K562 (cell line): ENCODE measurements around the gene USP49. TPM values are rescaled to one million over a fixed set of nuclear protein-coding genes. Genes with fewer than 3 reads are reported as not detected.

Source experiments
- BCOR ChIP-seq: fragments of 450-650 bp; IDR thresholded peaks from 2 replicates; pipeline ENCODE4 v1.6.1; 2016
- CBX5 ChIP-seq: IDR thresholded peaks from 2 replicates; pipeline ENCODE4 v1.6.1; 2014; ENCODE audit warnings: low read depth, borderline replicate concordance
- CREBBP ChIP-seq: IDR thresholded peaks from one replicate; pipeline ENCODE4 v1.6.1; 2012; ENCODE audit warnings: low read depth, mild to moderate bottlenecking, control low read depth, inconsistent platforms, low read length
- GTF2E2 ChIP-seq: fragments of 200-800 bp; sonication (Bioruptor generic); IDR thresholded peaks from 2 replicates; pipeline ENCODE4 v1.6.1; 2016; ENCODE audit warnings: missing genetic modification characterization, missing compliant biosample characterization
- MYNN ChIP-seq, 2 experiments: sonication (generic); formaldehyde crosslinking in 1 of 2; IDR thresholded peaks; 2 replicates each; pipeline versions ENCODE4 v1.5.0 to v1.6.1; 2016 to 2020; ENCODE audit warnings: antibody characterized with exemption in 1 of 2, missing genetic modification reagents in 1 of 2
- POLR2AphosphoS2 ChIP-seq: IDR thresholded peaks from 2 replicates; pipeline ENCODE4 v1.6.1; 2012; ENCODE audit warnings: low read length, improper control_type of control experiment
- RAD21 ChIP-seq, 2 experiments: fragments of 250-450 bp in 1 of 2; fragments of 450-650 bp in 1 of 2; sonication (Bioruptor Pico) in 1 of 2; formaldehyde crosslinking in 1 of 2; IDR thresholded peaks in 1 of 2; conservative IDR thresholded peaks in 1 of 2; 2 replicates each; pipeline versions ENCODE4 v1.4.0 to v1.8.0; 2020 to 2022; ENCODE audit warnings: mild to moderate bottlenecking in 2 of 2, moderate library complexity in 1 of 2
- RBBP5 ChIP-seq: fragments of 200-600 bp; sonication (generic); IDR thresholded peaks from 2 replicates; pipeline ENCODE4 v1.6.1; 2012; ENCODE audit warnings: borderline replicate concordance, mild to moderate bottlenecking, low read length, control low read depth, inconsistent platforms; ENCODE audit not compliant: insufficient read depth, poor library complexity, severe bottlenecking
- SMARCC2 ChIP-seq: fragments of 450-650 bp; IDR thresholded peaks from 2 replicates; pipeline ENCODE4 v1.6.1; 2017; ENCODE audit warnings: antibody characterized with exemption, moderate library complexity, mild to moderate bottlenecking, low read depth
- SP2 ChIP-seq: IDR thresholded peaks from 2 replicates; pipeline ENCODE4 v1.6.1; 2011; ENCODE audit warnings: mild to moderate bottlenecking, low read depth, low read length, moderate library complexity; ENCODE audit not compliant: poor library complexity, severe bottlenecking; ENCODE audit errors: extremely low read depth
- TAF7 ChIP-seq: fragments of 450-650 bp; IDR thresholded peaks from 2 replicates; pipeline ENCODE4 v1.6.1; 2016; ENCODE audit warnings: missing genetic modification characterization, missing compliant biosample characterization
- U2AF2 ChIP-seq: fragments of 200-400 bp; formaldehyde crosslinking; optimal IDR thresholded peaks from 2 replicates; pipeline ENCODE3; 2017; ENCODE audit warnings: low read depth, mild to moderate bottlenecking, low read length
- ZC3H11A ChIP-seq: IDR thresholded peaks from 2 replicates; pipeline ENCODE4 v1.6.1; 2012; ENCODE audit warnings: low read depth, low read length, improper control_type of control experiment
- ZNF3 ChIP-seq: fragments of 250-450 bp; sonication (Bioruptor Pico); IDR thresholded peaks from 2 replicates; pipeline ENCODE4 v1.5.0; 2021; ENCODE audit warnings: mild to moderate bottlenecking, moderate library complexity
- ZNF592 ChIP-seq: fragments of 450-650 bp; IDR thresholded peaks from 2 replicates; pipeline ENCODE4 v1.6.1; 2017; ENCODE audit warnings: antibody characterized with exemption, mild to moderate bottlenecking
- polyA plus RNA-seq, 8 experiments: library from polyadenylated mRNA; depleted of rRNA in 4 of 8; stranded (reverse) in 5 of 8; unstranded in 3 of 8; fragments of >200 nt; fragmentation: Nextera tagmentation in 2 of 8; fragmentation: Illumina TruSeq in 1 of 8; extraction: Ambion mirVana in 2 of 8; extraction: Trizol in 1 of 8; gene quantifications; 2 replicates each; pipeline versions ENCODE4 v1.2.1 to v1.2.3, GENCODE V29; 2011 to 2014; ENCODE audit warnings: inconsistent platforms in 1 of 8, missing spikeins in 1 of 8
- total RNA-seq, 7 experiments: library from RNA; depleted of rRNA in 6 of 7; stranded (reverse); fragments of >200 nt in 6 of 7; fragmentation: Illumina TruSeq in 2 of 7; extraction: Trizol in 2 of 7; gene quantifications; 2 replicates each; pipeline versions ENCODE4 v1.2.1 to v1.2.3, GENCODE V29; 2011 to 2021; ENCODE audit warnings: low replicate concordance in 1 of 7
- TF ChIP-seq, protein P1 (sequence below): fragments of 250-450 bp; sonication (Bioruptor Pico); IDR thresholded peaks from 2 replicates; pipeline ENCODE4 v1.8.0; 2022; ENCODE audit warnings: moderate library complexity, mild to moderate bottlenecking, inconsistent platforms
- TF ChIP-seq, protein P2 (sequence below): sonication (generic); formaldehyde crosslinking; IDR thresholded peaks from 2 replicates; pipeline ENCODE4 v1.8.0; 2023; ENCODE audit warnings: missing genetic modification reagents, mild to moderate bottlenecking, borderline replicate concordance

Gene USP49
- total and polyA plus RNA-seq, 9 of the 15 experiments (the other 6 are each of a cell fraction or from before 2014, with no cell fraction given) = 1.0 to 9.9 (median 6.5) TPM

GRCh38 chr6:41939176-41939847 lies 44.1 kb upstream of the USP49 start (continued):
- TF ChIP-seq RAD21 (CRISPR knock-in tag; conservative IDR thresholded peaks at IDR 0.05 in 1 of 2, IDR thresholded peaks at IDR 0.05 in 1 of 2) (peak in 1 of 2 experiments; percentile 32; a peak in 3 of 4 replicates), MYNN (IDR thresholded peaks at IDR 0.05) (peak; percentile 83), MYNN (CRISPR knock-in tag; IDR thresholded peaks at IDR 0.05) (no peak), SP2 (no peak), GTF2E2 (tag) (no peak; the same call in 1 of the 2 replicates), U2AF2 (no peak), ZNF3 (no peak), ZNF592 (peak; percentile 82), BCOR (no peak), CREBBP (no peak), ZC3H11A (no peak), RBBP5 (peak; percentile 34), POLR2AphosphoS2 (no peak), TAF7 (tag) (no peak), CBX5 (no peak), SMARCC2 (no peak; the same call in 1 of the 2 replicates)
- TF ChIP-seq, protein P1, sequence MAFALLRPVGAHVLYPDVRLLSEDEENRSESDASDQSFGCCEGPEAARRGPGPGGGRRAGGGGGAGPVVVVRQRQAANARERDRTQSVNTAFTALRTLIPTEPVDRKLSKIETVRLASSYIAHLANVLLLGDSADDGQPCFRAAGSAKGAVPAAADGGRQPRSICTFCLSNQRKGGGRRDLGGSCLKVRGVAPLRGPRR (CRISPR knock-in tag) = no peak
- TF ChIP-seq, protein P2, sequence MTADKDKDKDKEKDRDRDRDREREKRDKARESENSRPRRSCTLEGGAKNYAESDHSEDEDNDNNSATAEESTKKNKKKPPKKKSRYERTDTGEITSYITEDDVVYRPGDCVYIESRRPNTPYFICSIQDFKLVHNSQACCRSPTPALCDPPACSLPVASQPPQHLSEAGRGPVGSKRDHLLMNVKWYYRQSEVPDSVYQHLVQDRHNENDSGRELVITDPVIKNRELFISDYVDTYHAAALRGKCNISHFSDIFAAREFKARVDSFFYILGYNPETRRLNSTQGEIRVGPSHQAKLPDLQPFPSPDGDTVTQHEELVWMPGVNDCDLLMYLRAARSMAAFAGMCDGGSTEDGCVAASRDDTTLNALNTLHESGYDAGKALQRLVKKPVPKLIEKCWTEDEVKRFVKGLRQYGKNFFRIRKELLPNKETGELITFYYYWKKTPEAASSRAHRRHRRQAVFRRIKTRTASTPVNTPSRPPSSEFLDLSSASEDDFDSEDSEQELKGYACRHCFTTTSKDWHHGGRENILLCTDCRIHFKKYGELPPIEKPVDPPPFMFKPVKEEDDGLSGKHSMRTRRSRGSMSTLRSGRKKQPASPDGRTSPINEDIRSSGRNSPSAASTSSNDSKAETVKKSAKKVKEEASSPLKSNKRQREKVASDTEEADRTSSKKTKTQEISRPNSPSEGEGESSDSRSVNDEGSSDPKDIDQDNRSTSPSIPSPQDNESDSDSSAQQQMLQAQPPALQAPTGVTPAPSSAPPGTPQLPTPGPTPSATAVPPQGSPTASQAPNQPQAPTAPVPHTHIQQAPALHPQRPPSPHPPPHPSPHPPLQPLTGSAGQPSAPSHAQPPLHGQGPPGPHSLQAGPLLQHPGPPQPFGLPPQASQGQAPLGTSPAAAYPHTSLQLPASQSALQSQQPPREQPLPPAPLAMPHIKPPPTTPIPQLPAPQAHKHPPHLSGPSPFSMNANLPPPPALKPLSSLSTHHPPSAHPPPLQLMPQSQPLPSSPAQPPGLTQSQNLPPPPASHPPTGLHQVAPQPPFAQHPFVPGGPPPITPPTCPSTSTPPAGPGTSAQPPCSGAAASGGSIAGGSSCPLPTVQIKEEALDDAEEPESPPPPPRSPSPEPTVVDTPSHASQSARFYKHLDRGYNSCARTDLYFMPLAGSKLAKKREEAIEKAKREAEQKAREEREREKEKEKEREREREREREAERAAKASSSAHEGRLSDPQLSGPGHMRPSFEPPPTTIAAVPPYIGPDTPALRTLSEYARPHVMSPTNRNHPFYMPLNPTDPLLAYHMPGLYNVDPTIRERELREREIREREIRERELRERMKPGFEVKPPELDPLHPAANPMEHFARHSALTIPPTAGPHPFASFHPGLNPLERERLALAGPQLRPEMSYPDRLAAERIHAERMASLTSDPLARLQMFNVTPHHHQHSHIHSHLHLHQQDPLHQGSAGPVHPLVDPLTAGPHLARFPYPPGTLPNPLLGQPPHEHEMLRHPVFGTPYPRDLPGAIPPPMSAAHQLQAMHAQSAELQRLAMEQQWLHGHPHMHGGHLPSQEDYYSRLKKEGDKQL (CRISPR knock-in tag) = no peak
